ENCODE measurements around the gene RPTN. TPM values are rescaled to one million over a fixed set of nuclear protein-coding genes. Genes with fewer than 3 reads are reported as not detected.

RPTN gene
- total RNA-seq, 6 experiments from 2014 or later = not detected

GRCh38 chr1:152164517-152165136, 5.6 kb upstream of the RPTN start:
- no peak for DNase-seq
- Mint-ChIP-seq H3K27me3 (ENCODE audit: insufficient read depth) (peaks cover 24% of the 10 kb centered on the region), H3K4me3 (no peak overlapping the region), H3K36me3 (ENCODE audit: low read depth) (peaks cover 6% of the 10 kb centered on the region; the same call in 1 of the 2 replicates), H3K9me3 (no peaks in the 10 kb centered on the region; the same call in 1 of the 2 replicates), H3K27ac (no peak overlapping the region), H3K4me1 (ENCODE audit: low read depth) (peaks cover 50% of the 10 kb centered on the region)
- TF ChIP-seq, protein P1, sequence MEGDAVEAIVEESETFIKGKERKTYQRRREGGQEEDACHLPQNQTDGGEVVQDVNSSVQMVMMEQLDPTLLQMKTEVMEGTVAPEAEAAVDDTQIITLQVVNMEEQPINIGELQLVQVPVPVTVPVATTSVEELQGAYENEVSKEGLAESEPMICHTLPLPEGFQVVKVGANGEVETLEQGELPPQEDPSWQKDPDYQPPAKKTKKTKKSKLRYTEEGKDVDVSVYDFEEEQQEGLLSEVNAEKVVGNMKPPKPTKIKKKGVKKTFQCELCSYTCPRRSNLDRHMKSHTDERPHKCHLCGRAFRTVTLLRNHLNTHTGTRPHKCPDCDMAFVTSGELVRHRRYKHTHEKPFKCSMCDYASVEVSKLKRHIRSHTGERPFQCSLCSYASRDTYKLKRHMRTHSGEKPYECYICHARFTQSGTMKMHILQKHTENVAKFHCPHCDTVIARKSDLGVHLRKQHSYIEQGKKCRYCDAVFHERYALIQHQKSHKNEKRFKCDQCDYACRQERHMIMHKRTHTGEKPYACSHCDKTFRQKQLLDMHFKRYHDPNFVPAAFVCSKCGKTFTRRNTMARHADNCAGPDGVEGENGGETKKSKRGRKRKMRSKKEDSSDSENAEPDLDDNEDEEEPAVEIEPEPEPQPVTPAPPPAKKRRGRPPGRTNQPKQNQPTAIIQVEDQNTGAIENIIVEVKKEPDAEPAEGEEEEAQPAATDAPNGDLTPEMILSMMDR (IDR thresholded peaks at IDR 0.05) = no peak

GRCh38 chr1:152162792-152163463, 3.9 kb upstream of the RPTN start:
- peaks cover 38% of the 10 kb centered on the region for H3K4me1 Mint-ChIP-seq (ENCODE audit: low read depth)

GRCh38 chr1:152160576-152160975, 1.5 kb upstream of the RPTN start:
- H3K36me3 Mint-ChIP-seq (ENCODE audit: low read depth) = peaks cover 2% of the 10 kb centered on the region; the same call in 1 of the 2 replicates
- TF ChIP-seq, protein P1 (IDR thresholded peaks at IDR 0.05) = no peak
- peaks cover 13% of the 10 kb centered on the region for H3K27me3 Mint-ChIP-seq (ENCODE audit: insufficient read depth)
- no peak overlapping the region for H3K27ac Mint-ChIP-seq
- H3K9me3 Mint-ChIP-seq = no peaks in the 10 kb centered on the region; the same call in 1 of the 2 replicates
- H3K4me3 Mint-ChIP-seq = no peak overlapping the region
- DNase-seq = no peak
- H3K4me1 Mint-ChIP-seq (ENCODE audit: low read depth) = peaks cover 17% of the 10 kb centered on the region

More at GRCh38 chr1:152162792-152163463, 3.9 kb upstream of the RPTN start:
- TF ChIP-seq, protein P1 (IDR thresholded peaks at IDR 0.05) = peak; percentile 39; the same call in 1 of the 2 replicates
- Mint-ChIP-seq H3K9me3 (no peaks in the 10 kb centered on the region; the same call in 1 of the 2 replicates), H3K27ac (no peak overlapping the region), H3K36me3 (ENCODE audit: low read depth) (peaks cover 6% of the 10 kb centered on the region; the same call in 1 of the 2 replicates), H3K27me3 (ENCODE audit: insufficient read depth) (peaks cover 16% of the 10 kb centered on the region), H3K4me3 (no peak overlapping the region)
- peak; percentile 90 for DNase-seq

- no peak overlapping the region for H3K27ac Mint-ChIP-seq
- H3K4me3 Mint-ChIP-seq = no peak overlapping the region
- no peaks in the 10 kb centered on the region for H3K36me3 Mint-ChIP-seq (ENCODE audit: low read depth)
- TF ChIP-seq, protein P1 (IDR thresholded peaks at IDR 0.05) = no peak
- peaks cover 19% of the 10 kb centered on the region for H3K27me3 Mint-ChIP-seq (ENCODE audit: insufficient read depth)
- H3K4me1 Mint-ChIP-seq (ENCODE audit: low read depth) = no peaks in the 10 kb centered on the region
- H3K9me3 Mint-ChIP-seq = no peaks in the 10 kb centered on the region
- DNase-seq = no peak
Measured at GRCh38 chr1:152153996-152154395, 5.0 kb downstream of the RPTN start.

- no peak for DNase-seq
- TF ChIP-seq, protein P1 (IDR thresholded peaks at IDR 0.05) = no peak
- H3K4me1 Mint-ChIP-seq (ENCODE audit: low read depth) = no peaks in the 10 kb centered on the region
- H3K27me3 Mint-ChIP-seq (ENCODE audit: insufficient read depth) = peaks cover 17% of the 10 kb centered on the region
- H3K9me3 Mint-ChIP-seq = peaks cover 13% of the 10 kb centered on the region
- H3K36me3 Mint-ChIP-seq (ENCODE audit: low read depth) = peaks cover 4% of the 10 kb centered on the region; the same call in 1 of the 2 replicates
- no peak overlapping the region for H3K4me3 Mint-ChIP-seq
- H3K27ac Mint-ChIP-seq = no peak overlapping the region
Measured at GRCh38 chr1:152151646-152152045, 7.4 kb downstream of the RPTN start.
